Progenitor cell of endocrine pancreas (in vitro differentiated cells): ENCODE results near the gene TSR3. TPM values are rescaled to one million over a fixed set of nuclear protein-coding genes. Genes with fewer than 3 reads are reported as not detected.

Source experiments
- DNase-seq: peaks from one replicate; pipeline ENCODE4 v3.0.0; 2021; ENCODE audit warnings: low spot score; ENCODE audit not compliant: unreplicated experiment
- H3K27ac Mint-ChIP-seq: 2 replicates; pipeline ENCODE4 v1.8.0; 2021; ENCODE audit warnings: mild to moderate bottlenecking, moderate library complexity, mixed read lengths
- H3K27me3 Mint-ChIP-seq: 2 replicates; pipeline ENCODE4 v1.8.0; 2021; ENCODE audit warnings: mixed read lengths
- H3K36me3 Mint-ChIP-seq: 2 replicates; pipeline ENCODE4 v1.8.0; 2022; ENCODE audit warnings: mixed read lengths; ENCODE audit not compliant: insufficient read depth
- H3K4me1 Mint-ChIP-seq: 2 replicates; pipeline ENCODE4 v1.8.0; 2021; ENCODE audit warnings: low read depth, mixed read lengths
- H3K4me3 Mint-ChIP-seq: 2 replicates; pipeline ENCODE4 v1.8.0; 2021; ENCODE audit warnings: low read depth, mild to moderate bottlenecking, moderate library complexity, mixed read lengths
- H3K9me3 Mint-ChIP-seq: 2 replicates; pipeline ENCODE4 v1.8.0; 2021; ENCODE audit warnings: low read depth, mixed read lengths
- CTCF ChIP-seq: fragments of 200-600 bp; sonication (generic); IDR thresholded peaks from one replicate; pipeline ENCODE4 v1.5.0; 2021; ENCODE audit warnings: antibody characterized with exemption, mild to moderate bottlenecking; ENCODE audit not compliant: unreplicated experiment
- total RNA-seq: library from RNA; stranded (reverse); gene quantifications from 2 replicates; pipeline ENCODE4 v1.2.1, GENCODE V29; 2021

The TSR3 gene
- total RNA-seq, 1 donor from 2014 or later = 56.8 TPM

DNA sequence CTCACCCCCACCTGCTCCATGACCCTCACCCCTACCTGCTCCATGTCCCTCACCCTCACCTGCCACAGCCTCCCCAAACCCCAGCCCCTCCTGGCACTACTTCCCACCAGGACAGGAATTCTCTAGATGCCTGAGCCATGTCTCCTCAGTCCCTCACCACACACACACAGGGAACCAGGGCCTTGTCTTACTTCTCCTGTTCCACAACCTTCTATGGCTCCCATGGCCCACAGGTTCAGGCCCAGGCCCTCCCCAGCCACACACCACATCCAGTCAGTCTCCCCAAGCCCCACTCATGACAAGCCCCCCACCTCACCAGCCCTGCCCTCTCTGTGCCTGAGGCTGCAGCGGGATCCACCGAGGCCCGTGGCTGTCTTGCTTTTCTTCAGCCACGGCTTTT lies 45.3 kb downstream of the TSR3 start:
- Mint-ChIP-seq H3K4me3 (peak overlapping the region; percentile 41), H3K36me3 (peaks cover 2% of the 10 kb centered on the region), H3K27ac (peak overlapping the region; percentile 56), H3K9me3 (no peaks in the 10 kb centered on the region), H3K27me3 (peaks cover 2% of the 10 kb centered on the region), H3K4me1 (peaks cover 17% of the 10 kb centered on the region)
- TF ChIP-seq CTCF = no peak
- DNase-seq = no peak

- Mint-ChIP-seq H3K27me3 (peaks cover 2% of the 10 kb centered on the region), H3K36me3 (peaks cover 2% of the 10 kb centered on the region), H3K4me1 (peaks cover 12% of the 10 kb centered on the region), H3K27ac (no peak overlapping the region), H3K9me3 (no peaks in the 10 kb centered on the region), H3K4me3 (no peak overlapping the region)
- DNase-seq = no peak
- TF ChIP-seq CTCF = no peak
Measured at GRCh38 chr16:1305823-1306222, 45.9 kb downstream of the TSR3 start.

DNA sequence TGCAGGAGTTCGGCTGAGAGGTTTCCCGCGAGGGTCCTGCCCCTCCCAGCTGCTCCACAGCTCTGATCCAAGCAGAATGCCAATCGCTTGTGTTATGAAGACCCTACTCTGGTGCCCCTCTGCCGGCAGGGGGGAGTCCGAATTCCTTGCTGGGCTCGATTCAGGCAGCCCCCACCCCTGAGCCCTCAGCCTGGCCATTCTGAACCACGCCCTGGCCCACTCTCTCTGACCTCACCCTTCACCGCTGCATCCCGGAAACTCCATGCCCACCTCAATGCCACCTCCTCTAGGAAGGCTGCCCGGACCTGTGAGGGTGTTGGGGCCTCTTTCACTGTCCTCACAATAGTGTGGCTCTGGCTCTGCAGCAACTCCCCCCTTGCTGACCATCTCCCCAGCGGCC lies 50.1 kb downstream of the TSR3 start:
- Mint-ChIP-seq H3K4me3 (no peak overlapping the region), H3K27ac (no peak overlapping the region), H3K36me3 (no peaks in the 10 kb centered on the region), H3K4me1 (peaks cover 17% of the 10 kb centered on the region), H3K9me3 (no peaks in the 10 kb centered on the region), H3K27me3 (peaks cover 8% of the 10 kb centered on the region)
- TF ChIP-seq CTCF = no peak
- DNase-seq = no peak

- Mint-ChIP-seq H3K27ac (no peak overlapping the region), H3K36me3 (no peaks in the 10 kb centered on the region), H3K4me1 (peaks cover 17% of the 10 kb centered on the region), H3K9me3 (no peaks in the 10 kb centered on the region), H3K4me3 (no peak overlapping the region), H3K27me3 (peaks cover 8% of the 10 kb centered on the region)
- peak; percentile 83 for DNase-seq
- TF ChIP-seq CTCF = peak; percentile 94
Measured at GRCh38 chr16:1300664-1301476, 50.8 kb downstream of the TSR3 start.

DNA sequence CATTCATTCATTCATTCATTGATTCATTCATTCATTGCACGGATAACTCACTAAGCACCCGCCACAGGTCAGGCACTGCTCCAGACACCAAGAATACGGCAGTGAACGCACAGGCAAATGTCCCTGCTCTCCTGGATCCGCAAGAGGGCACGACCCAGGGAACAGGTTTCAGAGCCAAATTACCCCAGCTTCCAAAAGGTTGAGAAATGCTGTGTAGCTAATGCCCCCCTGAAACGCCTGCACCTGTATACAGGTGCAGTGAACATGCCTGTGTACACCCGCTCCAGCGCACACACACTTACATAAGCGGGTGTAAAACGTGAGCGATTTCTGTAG lies 51.8 kb downstream of the TSR3 start:
- TF ChIP-seq CTCF = no peak
- Mint-ChIP-seq H3K4me3 (no peak overlapping the region), H3K27ac (peak overlapping the region; percentile 16)

More for the DNA sequence above, 51.8 kb downstream of the TSR3 start:
- H3K36me3 Mint-ChIP-seq = no peaks in the 10 kb centered on the region
- peaks cover 17% of the 10 kb centered on the region for H3K4me1 Mint-ChIP-seq
- no peak for DNase-seq
- no peaks in the 10 kb centered on the region for H3K9me3 Mint-ChIP-seq
- peaks cover 8% of the 10 kb centered on the region for H3K27me3 Mint-ChIP-seq

Other genes starting within 250 kb of the TSR3 start
- gene CACNA1H, start 198.8 kb downstream of the TSR3 start, total RNA-seq = 42.3 and 42.8 TPM in 2 replicates
- gene TPSG1, start 126.6 kb downstream of the TSR3 start, total RNA-seq = not detected in 2 replicates
- gene TPSB2, start 121.7 kb downstream of the TSR3 start, total RNA-seq = not detected in 2 replicates
- gene TPSAB1, start 111.2 kb downstream of the TSR3 start, total RNA-seq = not detected in 2 replicates
- gene TPSD1, start 95.8 kb downstream of the TSR3 start, total RNA-seq = not detected in 2 replicates
- gene UBE2I, start 42.2 kb downstream of the TSR3 start, total RNA-seq = 211 and 212 TPM in 2 replicates
- 17.5 and 18.2 TPM in 2 replicates for gene BAIAP3, start 18.2 kb downstream of the TSR3 start, total RNA-seq
- gene GNPTG, start 53 bp upstream of the TSR3 start, total RNA-seq = 49.7 and 51.7 TPM in 2 replicates
- 31.5 and 33.1 TPM in 2 replicates for gene UNKL, start 62.8 kb upstream of the TSR3 start, total RNA-seq
- 10.8 and 11.3 TPM in 2 replicates for gene UQCC4, start 68.9 kb upstream of the TSR3 start, total RNA-seq
- gene PERCC1, start 79.2 kb upstream of the TSR3 start, total RNA-seq = 7.1 and 7.6 TPM in 2 replicates
- gene CCDC154, start 92.7 kb upstream of the TSR3 start, total RNA-seq = 4.8 and 5.7 TPM in 2 replicates
- gene CLCN7, start 123.2 kb upstream of the TSR3 start, total RNA-seq = 85.3 and 89.4 TPM in 2 replicates
- not detected in 2 replicates for gene PTX4, start 137.1 kb upstream of the TSR3 start, total RNA-seq
- gene TELO2, start 141.5 kb upstream of the TSR3 start, total RNA-seq = 73.4 and 77.2 TPM in 2 replicates
- gene TMEM204, start 181.8 kb upstream of the TSR3 start, total RNA-seq = not detected in 2 replicates